IPS-NIHi11 (cell line): ENCODE data around the gene GALNT9.
A peak's percentile ranks its signal among the peaks of the same experiment; 100 is the strongest.

Source experiments
- DNase-seq: peaks from one replicate; pipeline ENCODE4 v3.0.0; 2012; ENCODE audit warnings: mixed read lengths, low spot score

GALNT9 gene

DNA sequence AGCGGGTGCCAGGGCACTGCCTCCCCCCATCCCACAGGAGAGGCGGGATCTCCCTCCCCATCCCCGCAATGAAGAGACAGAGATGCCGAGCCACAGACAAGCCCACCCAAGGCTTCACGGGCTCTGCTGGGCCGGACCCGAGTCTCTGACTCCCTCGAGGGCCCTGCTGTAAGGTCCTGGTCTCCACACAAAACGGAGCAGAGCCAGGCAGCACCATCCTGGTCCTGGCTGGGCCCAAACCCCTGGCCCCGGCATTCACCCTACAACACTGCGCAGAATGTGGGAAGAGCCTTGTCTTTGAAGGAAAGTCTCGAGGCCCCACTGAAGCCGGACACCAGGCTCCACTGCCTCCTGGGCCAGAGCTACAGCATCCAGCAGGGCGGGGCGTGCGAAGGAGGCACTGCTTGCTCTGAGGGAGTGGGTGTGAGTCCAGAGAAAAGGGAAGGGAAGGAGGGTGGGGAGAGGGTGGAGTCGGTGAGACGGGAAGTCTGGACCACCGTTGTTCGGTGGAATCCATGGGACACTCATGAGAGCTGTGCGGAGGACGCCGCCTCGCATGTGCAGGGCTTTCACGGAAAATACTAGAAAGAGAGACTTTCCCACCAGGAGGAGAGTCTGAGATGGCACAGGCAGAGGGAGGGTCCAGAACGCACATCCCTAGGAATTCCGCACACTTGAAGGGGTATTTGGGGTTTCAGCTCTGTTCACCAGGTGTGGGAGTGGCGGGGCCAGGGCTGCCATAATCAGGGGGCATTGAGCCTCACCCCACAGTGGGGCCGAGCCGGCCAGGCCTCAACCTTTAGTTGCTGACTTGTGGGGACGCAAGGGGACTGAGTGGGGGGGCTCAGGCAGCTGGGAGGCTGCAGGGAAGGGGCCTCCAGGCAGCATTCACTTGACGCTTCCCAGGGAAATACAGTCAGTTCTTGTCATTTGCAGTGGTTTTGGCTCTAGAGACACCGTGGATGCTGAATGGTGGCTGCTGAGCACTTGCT, 36.8 kb downstream of the GALNT9 start:
- no peak for DNase-seq

DNA sequence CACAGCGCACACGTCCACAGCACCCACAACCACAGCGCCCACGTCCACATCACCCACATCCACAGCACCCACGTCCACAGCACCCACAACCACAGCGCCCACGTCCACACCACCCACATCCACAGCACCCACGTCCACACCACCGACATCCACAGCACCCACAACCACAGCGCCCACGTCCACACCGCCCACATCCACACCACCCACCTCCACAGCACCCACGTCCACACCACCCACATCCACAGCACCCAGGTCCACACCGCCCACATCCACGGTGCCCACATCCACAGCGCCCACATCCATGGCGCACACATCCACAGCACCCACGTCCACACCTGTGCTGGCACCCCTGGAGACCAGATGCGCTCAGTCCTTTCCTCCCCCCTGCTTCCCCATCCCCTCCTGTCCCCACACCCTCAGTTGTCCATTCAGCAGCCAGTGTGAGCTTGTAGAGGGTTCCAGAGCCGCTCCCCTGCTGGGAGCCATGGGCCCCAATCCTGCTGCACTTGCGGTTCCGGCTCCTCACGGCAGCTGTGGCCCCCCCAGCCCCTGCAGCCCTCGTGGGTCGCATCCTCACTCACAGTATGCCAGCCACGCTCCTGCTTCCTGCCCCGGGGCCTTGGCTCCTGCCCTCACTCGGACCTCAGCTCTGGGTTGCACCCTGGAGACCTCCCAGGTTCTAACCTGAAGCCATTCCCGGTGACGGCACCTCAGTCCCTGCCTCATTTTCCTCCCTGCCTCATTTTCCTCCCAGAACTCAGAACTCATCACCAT, 37.8 kb downstream of the GALNT9 start:
- no peak for DNase-seq

DNA sequence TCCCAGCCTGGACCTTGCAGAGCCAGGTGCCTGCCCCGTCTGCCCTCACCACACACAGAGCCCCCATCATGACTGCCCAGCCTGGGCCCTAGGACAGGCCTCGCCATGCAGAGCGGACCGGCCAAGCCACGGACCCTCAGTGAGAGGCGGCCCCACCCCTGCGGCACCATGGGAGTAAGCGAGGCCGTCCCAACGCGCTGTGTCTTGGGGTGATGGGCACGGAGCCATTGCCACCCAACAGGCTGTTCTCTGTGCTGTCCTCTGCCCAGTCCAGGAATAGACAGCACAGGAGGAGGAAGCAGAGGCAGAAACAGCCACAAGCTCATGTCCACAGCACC, 39.2 kb downstream of the GALNT9 start:
- no peak for DNase-seq

DNA sequence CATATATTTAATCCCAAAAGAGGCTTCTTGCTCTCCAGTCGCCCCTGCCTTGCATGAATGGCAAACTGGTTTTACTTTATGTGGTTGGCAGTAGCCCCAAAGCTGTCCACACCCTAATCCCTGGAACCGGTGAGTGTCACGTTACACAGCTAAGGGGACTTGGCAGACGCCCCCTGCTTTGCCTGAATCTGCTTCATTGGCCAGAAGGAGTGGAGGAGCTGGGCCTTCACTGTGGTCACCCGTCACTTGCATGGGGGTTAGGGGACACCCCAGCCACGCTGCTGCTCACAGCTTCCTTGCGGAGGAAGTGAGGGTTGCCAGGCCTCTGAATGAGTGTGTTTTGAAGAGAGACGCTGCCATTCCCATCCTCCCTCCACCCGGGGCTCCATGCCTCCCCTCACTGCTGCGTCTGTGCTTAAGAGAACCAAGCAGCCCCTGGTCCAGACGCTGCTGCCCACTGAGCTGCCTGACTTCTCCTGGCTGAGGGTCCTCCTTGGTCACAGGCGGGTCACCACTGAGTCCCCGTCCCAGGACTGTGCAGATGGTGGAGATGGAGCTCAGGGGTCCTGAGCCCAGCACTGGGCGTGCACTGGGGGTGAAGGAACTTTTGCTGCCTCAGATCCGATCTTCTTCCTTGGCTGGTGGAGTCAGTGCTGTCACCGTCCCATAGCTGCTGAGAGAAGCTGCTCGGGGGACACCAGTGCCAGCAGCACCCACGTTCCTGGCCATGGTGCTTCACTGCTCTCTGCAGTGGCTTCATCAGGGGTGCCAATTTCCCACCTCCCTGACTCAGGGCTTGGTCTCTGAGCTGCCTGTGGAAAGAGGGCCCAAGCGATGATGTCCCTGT, 39.8 kb downstream of the GALNT9 start:
- DNase-seq: no peak

DNA sequence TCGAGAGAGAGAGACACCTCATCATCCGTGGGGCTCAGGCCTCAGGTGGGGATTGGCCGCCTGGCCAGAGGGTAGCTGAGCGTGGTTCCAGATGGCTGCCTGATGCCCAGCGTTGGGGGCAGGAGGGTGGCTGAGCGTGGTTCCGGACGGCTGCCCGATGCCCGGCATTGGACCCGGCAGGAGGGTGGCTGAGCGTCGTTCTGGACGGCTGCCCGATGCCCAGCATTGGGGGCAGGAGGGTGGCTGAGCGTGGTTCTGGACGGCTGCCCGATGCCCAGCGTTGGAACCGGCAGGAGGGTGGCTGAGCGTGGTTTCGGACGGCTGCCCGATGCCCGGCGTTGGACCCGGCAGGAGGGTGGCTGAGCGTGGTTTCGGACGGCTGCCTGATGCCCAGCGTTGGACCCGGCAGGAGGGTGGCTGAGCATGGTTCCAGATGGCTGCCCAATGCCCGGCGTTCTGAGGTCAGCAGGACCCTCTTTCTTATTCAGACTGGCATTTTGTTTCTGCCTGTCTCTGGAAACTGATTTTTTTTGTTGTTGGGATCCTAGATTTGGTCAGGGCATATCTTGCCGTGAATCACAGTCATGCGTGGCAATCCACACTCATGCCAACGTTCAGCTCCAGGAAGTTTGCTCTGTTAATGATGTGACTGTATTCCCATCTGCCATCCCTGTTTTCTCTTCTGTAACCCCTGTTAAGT, 40.7 kb downstream of the GALNT9 start:
- no peak for DNase-seq

DNA sequence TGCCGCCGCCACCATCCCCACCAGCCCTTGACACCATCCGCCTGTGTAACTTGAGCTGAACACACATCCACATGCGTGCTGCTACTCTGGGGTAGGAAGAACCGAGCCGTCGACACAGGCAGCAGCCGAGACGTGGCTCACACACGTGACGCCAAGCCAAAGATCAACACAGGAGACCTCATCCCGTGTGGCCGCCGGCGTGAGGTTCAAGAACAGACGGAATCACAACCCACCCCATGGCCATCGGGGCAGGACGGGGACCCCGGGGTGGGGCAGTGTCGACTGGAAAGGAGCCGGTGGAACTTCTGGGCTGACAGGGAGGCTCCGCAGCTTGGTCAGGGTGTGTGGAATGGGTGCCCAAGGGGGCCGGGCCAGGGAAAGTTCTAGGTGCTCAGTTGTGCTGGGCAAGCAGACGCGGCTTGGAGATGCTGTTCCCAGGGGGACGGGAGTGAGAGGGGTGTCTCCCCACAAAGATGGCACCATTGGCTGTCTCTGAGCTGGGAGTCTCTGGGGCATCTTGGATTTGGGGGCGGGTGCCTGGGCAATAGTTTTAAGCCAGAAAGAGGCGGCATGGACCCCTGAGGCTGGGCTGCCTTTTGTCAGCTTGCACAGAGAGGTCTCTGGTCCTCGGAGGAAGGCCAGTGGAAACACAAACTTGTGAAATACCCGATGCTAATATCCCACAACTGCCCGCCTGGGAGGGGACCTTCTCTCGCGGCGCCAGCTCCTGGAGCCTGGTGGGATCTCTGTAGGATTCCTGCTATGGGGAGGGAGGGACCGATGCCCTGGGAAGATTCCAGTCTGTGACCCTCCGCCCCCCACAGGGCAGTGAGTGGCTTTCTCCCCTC, 41.8 kb downstream of the GALNT9 start:
- no peak for DNase-seq

DNA sequence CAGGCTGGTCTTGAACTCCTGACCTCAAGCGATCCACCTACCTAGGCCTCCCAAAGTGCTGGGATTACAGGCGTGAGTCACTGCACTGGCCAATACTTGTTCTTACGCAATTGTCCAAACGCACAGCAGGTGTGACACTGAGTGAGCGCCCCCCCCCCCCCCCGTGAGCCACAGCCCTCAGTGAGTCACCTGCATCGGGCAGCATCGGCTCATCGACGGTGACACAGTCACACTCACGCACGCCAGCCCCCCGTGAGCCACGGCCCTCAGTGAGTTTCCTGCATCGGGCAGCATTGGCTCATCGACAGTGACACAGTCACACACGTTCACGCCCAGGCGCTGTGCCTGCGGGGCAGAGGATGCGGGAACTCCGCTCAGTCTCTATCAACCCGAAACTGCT, 42.5 kb downstream of the GALNT9 start:
- no peak for DNase-seq

DNA sequence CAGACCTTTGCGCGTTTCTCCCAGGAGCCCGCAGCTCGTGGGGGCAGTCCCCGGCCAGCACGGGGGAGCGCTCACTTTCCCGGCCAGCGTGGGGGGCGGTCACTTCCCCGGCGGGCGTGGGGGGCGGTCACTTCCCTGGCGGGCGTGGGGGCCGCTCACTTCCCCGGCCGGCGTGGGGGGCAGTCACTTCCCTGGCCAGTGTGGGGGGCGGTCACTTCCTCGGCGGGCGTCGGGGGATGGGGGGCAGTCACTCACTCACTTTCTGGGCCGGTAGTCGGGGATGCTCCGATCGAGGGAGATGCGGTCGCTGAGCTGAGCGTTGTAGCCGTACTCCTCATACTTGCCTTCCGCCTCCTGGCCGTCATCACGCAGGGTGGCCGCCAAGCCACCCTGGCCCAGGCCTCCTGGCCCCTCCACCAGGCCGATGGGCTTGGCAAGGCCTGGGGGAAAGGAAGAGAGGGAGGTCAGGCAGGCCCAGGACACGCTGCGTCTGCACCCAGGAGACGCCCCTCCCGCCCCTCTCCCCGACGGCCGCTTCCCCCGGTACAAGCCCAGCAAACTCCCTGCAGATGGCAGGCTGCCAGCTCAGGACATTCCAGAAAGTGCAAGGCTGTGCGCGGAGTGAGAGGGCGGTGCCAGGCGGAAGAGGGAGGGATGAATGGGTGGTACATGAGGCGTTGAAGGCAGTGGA, 43.3 kb downstream of the GALNT9 start:
- DNase-seq: no peak

DNA sequence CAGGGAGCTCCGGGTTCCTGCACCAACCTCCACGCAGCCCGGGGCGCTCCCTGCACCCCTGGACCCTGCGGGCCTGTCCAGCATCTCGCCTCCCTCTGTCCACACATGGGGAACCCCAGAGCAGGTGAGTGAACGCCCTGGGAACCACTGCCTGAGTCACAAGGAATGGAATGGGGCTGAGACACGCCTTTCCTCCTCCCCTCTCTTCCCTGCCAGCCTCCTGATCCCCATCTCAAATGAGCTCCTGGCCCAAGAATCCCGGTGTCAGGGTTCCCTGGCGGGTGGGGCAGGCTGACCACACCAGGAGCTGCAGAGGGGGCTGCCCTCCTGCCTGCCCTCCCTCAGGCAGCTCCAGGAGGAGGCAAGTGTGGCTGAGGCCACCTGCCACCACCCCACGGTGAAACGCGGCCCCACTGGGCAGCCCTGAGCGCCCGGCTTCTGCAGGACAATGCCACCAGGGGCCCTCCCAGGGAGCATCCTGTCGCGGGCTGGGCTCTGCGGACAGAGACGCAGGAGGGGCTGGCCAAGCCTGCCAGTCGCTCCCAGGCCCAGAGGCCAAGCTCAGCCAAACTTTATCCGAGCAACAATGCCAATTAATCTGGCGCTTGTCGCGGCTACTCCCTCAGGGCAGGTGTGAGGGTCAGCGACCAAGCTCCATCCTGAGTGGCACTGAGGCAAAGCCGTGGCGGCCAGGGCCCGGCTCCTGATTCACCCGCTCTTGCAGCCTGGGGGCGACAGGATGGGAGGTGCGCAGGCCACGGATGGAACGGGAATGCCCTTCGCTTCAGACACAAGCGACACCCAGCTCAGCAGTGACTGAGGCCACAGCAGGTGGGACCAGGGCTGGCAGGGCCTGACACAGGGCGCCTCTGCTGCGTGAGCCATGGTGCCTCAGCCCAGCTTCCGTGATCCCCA, 44.3 kb downstream of the GALNT9 start:
- no peak for DNase-seq

DNA sequence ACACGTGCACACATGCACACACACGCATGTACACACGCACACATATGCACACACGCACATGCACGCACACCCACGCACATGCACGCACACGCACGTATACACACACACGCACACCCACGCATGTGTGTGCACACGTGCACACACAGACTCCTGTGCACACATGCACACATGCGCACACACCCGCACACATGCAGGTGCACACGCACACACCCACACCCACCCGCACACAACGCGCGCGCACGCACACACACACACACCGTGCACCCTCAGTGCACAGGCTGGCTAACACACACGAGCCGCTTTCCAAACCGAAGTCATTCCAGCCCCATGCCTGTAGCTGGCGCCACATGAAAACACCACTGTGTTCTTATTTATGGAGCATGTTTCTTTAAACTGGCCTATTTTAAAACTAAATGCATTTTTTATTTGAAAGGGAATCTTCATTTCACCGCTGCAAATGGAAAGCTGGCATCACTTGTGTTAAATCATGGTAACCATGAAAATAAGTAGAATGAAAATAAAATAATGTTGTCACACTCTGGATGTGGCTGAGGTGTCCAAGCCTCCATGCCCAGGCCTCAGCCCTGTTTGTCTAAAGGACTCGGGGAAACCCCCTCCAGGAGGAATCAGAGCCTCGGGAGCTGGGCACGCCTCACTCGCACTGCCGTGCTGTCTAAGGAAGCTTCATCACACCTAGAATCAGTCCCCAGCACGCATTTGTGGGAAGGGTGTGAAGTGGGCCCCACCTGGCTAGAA, 45.1 kb downstream of the GALNT9 start:
- DNase-seq: no peak

DNA sequence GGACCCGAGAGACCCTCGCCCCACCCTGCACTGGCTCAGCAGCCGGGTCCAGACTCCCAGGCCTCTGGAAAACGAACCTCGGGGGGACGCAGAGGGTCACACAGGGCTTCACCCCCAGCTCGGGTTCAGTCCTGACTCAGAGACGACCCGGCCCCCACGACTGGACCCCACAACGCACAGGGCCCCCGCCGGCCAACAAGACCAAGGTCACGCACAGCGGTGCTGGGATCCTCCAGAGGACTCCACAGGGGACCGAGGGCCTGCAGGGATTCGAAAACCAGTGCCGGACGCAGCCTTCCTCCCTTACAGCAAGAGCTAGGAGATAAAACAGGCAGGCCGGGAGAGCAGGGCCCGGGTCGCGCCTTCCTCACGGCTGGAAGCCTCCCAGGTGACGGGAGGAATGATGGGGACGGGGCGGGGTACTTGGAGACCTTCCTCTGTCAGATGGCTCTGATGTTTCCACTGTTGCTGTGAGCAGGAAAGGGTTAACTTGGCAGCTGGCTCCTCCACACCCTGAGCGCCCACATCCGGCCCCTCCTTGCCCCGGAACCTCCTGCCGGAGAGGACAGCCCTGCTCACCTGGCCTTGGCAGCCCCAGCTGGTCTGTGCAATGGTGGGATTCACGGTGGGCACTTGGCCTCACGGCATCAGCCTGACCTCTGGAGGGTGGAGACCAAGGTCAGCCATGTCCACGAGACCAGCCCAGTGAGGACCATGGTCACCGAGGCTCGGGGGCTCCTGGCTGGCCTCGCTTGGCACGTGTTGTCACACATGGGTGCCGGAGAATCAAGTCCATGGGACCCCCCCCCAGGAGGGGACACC, 46.2 kb downstream of the GALNT9 start:
- peak; percentile 59 for DNase-seq

DNA sequence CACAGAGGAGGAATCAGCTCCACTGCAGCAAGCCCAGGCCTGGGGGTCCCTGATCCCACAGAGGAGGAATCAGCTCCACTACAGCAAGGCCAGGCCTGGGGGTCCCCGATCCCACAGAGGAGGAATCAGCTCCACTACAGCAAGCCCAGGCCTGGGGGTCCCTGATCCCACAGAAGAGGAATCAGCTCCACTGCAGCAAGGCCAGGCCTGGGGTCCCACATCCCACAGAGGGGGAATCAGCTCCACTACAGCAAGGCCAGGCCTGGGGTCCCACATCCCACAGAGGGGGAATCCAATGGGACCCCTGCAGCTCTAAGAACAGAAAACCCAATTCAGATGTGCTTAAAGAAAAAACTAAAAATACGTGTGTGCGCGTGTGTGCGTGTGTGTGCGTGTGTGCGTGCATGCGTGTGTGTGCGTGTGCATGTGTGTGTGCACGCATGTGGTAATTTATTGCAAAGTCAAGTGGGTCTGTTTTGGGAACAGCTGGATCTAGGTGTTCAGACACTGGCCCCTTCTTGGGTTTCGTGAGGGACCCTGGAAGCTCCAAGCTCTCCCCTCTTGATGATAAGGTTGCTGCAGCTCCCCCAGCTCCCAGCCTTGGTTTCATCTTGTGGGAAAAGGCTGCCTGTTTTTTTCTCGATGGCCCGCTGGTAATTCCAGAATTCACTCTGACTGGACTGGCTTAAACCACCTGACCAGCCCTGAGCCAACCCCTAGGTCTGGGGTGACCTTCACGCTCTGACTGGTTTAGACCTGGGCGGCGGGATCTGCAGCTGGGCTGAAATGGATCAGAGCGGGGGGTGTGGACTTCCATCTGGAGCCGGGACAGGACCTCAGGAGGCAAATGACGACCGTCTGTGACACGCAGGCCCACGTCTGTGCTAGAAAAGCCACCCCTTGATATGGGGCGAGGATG, 47.1 kb downstream of the GALNT9 start:
- no peak for DNase-seq

DNA sequence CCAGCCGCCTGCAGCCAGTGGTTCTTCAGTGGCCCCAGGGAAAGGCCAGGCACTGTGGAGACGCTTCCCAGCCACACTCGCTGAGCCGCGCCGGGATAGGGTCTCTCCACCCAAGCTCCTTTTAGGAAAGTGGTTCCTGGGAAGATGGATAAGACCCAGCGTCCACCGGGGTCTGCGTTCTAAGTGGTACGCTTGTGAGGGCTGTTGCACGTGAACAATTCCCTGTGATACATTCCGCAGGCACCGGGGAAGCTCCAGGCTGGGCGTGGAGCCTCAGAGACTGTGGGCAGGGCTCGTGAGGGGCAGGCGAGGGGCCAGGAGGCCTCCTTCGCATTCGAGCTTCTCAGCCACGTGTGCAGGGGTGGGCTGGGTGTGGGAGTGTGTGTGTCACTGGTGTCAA, 48.4 kb downstream of the GALNT9 start:
- DNase-seq: no peak

DNA sequence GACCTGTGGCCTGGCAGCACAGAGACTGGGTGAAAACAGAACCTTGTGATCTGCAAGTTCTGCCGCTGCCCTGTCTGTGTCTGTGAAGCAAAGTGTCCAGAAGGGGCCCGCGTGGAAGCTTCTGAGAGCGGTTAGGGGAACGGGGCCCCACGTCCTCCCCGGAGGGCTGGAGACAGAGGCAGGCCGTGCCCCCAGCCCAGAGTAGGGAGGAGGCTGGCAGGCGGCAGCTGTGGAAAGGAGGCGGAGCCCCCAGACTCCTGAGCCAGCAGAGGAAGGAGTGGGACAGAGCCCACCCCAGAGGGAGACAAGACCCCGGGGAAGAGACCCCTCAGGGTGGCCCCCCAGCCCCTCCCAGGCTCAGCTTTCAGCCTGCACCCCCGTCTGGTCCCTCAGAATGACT, 49.0 kb downstream of the GALNT9 start:
- DNase-seq: no peak

DNA sequence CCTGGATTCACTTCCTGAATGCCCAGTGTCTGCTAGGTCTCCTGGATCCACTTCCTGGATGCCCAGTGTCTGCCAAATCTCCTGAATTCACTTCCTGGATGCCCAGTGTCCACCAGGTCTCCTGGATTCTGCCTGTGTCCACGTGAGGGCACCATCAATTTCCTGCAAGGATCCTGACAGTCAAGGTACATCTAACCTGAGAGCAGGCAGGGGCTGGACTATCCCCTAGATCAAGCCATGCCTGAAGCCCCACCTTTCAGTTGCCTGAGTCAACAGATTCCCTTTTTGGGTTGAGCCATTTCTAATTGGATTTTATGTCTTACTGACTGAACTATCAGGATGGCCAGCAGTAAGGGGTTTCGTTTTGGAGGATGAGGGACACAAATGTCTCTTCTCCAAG, 49.5 kb downstream of the GALNT9 start:
- DNase-seq: no peak

DNA sequence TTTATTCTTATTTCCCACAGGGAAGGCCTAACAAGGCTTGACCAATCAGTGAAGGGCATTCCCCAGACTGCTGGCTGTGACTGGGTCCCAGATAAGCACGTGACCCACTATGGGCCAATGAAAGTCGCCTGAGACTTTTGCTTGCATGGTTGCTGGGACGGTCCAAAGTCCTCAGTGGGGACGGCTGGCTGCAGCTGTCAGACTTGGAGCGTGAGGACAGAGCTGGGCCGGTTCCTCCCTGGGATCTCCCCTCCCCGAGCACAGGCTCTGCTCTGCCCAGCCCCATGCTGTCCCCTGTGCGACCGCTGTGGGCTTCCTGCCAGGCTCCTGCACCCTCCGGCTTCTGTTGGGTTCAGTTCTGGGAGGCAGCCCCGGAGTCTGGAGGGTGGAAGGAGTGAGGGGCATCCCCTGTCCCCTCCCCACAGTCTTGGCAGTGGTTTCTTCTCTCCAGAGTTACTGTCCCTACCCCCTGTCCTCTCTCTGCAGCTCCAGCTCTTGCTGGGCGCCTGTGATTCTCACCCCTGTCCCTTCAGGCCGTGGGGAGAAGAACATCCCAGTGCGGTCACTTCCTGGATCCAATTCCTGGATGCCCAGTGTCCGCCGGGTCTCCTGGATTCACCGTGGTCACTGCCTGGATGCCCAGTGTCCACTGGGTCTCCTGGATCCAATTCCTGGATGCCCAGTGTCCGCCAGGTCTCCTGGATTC, 50.1 kb downstream of the GALNT9 start:
- DNase-seq: no peak
